IMR-90 (cell line): ENCODE data around the gene GMPPB.
"Not testable (repeated sequence)": the region's sequence is repeated elsewhere in the genome, so short reads cannot be mapped to it uniquely, and the experiment has no call there.

Experiments
- CEBPB ChIP-seq: IDR thresholded peaks from 2 replicates; pipeline ENCODE4 v1.6.1; 2012; ENCODE audit warnings: low read depth, low read length, improper control_type of control experiment
- CHD1 ChIP-seq: IDR thresholded peaks from 2 replicates; pipeline ENCODE4 v1.6.1; 2012; ENCODE audit warnings: low read depth, low read length, improper control_type of control experiment
- CTCF ChIP-seq: conservative IDR thresholded peaks from 2 replicates; pipeline ENCODE4 v1.5.1; 2012; ENCODE audit warnings: mild to moderate bottlenecking, low read depth, low read length, improper control_type of control experiment
- MAFK ChIP-seq: IDR thresholded peaks from 2 replicates; pipeline ENCODE4 v1.6.1; 2012; ENCODE audit warnings: low read depth, low read length, improper control_type of control experiment
- MAZ ChIP-seq: IDR thresholded peaks from 2 replicates; pipeline ENCODE4 v1.6.1; 2012; ENCODE audit warnings: low read depth, mild to moderate bottlenecking, low read length, improper control_type of control experiment, moderate library complexity, borderline replicate concordance
- POLR2A ChIP-seq: IDR thresholded peaks from 2 replicates; pipeline ENCODE4 v1.6.1; 2012; ENCODE audit warnings: mild to moderate bottlenecking, low read depth, low read length
- RAD21 ChIP-seq: IDR thresholded peaks from 2 replicates; pipeline ENCODE4 v1.6.1; 2012; ENCODE audit warnings: low read length, improper control_type of control experiment
- RCOR1 ChIP-seq: IDR thresholded peaks from 2 replicates; pipeline ENCODE4 v1.6.1; 2012; ENCODE audit warnings: mild to moderate bottlenecking, low read length, improper control_type of control experiment; ENCODE audit not compliant: insufficient replicate concordance
- RFX5 ChIP-seq: IDR thresholded peaks from 2 replicates; pipeline ENCODE4 v1.8.0; 2012; ENCODE audit warnings: low read depth, mild to moderate bottlenecking, low read length, moderate library complexity

GRCh38 chr3:49685846-49686245, 37.9 kb downstream of the GMPPB start:
- TF ChIP-seq CTCF, MAZ, POLR2A, MAFK, RFX5, CEBPB, CHD1, RCOR1, RAD21: not testable (repeated sequence)
